Stomach (tissue), 4 donors: Measurements from ENCODE around the gene KLK7.

Source experiments
- EP300 ChIP-seq: sonication (generic); formaldehyde crosslinking; IDR thresholded peaks from one replicate; pipeline ENCODE4 v1.6.1; 2017; ENCODE audit warnings: antibody characterized with exemption
- POLR2A ChIP-seq, 4 donors: fragments of 450-650 bp; IDR thresholded peaks; one replicate each; pipeline ENCODE4 v1.6.1; 2016; ENCODE audit warnings: antibody characterized with exemption in 4 of 4, control low read depth in 2 of 4, mild to moderate bottlenecking in 1 of 4, moderate library complexity in 1 of 4
- POLR2AphosphoS5 ChIP-seq, 3 donors: sonication (generic); formaldehyde crosslinking; IDR thresholded peaks; one replicate each; pipeline ENCODE4 v1.6.1; 2016; ENCODE audit warnings: antibody characterized with exemption in 3 of 3
- TF ChIP-seq, protein P1 (sequence below), 7 experiments: fragments of 450-650 bp in 4 of 7; fragments of 200-600 bp in 3 of 7; sonication (generic) in 3 of 7; IDR thresholded peaks; one replicate each; pipeline ENCODE4 v1.5.1; 2016 to 2019; ENCODE audit warnings: antibody characterized with exemption in 7 of 7, control low read depth in 2 of 7, mild to moderate bottlenecking in 1 of 7

DNA sequence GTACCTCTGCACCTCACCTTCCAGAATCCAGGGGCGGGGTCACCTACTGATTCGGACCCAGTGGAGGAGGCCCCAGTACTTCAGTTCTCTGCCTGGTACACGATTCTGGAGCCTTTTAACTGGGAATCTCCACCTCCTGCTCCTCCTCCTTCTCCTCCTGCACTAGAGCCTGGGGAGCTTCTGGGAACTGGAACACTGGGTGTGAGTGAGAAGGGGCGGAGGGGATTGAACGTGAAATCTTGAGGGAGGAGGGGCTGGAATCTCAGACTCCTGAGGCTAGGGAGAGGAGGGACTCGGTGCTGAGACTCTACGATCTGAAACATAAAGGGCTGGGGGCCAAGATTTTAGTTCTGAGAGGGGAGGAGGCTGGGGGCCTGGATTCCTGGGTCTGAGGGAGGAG, 17.8 kb upstream of the KLK7 start, which contains the start of gene KLK8:
- TF ChIP-seq, protein P1, sequence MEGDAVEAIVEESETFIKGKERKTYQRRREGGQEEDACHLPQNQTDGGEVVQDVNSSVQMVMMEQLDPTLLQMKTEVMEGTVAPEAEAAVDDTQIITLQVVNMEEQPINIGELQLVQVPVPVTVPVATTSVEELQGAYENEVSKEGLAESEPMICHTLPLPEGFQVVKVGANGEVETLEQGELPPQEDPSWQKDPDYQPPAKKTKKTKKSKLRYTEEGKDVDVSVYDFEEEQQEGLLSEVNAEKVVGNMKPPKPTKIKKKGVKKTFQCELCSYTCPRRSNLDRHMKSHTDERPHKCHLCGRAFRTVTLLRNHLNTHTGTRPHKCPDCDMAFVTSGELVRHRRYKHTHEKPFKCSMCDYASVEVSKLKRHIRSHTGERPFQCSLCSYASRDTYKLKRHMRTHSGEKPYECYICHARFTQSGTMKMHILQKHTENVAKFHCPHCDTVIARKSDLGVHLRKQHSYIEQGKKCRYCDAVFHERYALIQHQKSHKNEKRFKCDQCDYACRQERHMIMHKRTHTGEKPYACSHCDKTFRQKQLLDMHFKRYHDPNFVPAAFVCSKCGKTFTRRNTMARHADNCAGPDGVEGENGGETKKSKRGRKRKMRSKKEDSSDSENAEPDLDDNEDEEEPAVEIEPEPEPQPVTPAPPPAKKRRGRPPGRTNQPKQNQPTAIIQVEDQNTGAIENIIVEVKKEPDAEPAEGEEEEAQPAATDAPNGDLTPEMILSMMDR (IDR thresholded peaks at IDR 0.05), result no peak
- TF ChIP-seq POLR2AphosphoS5 (IDR thresholded peaks at IDR 0.05), result no peak
- no peak for TF ChIP-seq POLR2A (IDR thresholded peaks at IDR 0.05)
- TF ChIP-seq EP300, result no peak
